Glomerular visceral epithelial cell (primary cell): ENCODE measurements around the gene NLRC5.

Experiments
- DNase-seq: peaks from one replicate; pipeline ENCODE4 v3.0.0-alpha.2; 2016; ENCODE audit errors: extremely low spot score

The NLRC5 gene

DNA sequence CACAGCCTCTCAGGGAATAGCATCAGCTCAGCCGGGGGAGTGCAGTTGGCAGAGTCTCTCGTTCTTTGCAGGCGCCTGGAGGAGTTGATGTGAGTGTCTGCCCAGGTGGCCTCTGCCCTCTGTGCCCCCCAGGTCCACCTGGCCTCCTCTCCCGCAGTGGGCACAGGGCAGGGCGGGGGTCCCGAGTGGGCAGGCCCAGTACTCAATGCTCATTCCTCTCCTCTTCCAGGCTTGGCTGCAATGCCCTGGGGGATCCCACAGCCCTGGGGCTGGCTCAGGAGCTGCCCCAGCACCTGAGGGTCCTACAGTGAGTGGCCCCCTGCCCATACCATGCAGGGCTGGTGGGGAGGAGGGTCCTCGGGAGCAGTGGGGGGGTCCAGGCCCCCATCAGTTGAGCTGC lies 88.4 kb downstream of the NLRC5 start:
- DNase-seq = no peak

DNA sequence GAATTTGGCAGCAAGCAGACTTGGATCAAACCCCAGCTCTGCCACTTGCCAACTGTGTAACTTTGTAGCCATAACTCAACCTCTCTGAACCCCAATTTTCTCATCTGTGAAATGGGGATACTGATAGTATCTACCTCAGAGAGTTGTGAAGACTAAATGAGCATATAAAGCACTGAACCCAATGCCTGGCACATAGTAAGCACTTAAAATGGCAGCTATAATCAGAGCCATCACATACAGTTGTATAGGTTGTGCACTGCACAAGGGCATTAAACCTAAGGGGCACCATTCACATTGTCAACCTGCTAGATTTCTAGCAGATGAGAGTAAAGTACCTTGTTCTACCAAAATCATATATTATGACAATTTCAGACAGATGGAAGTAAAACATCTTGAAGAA lies 92.4 kb downstream of the NLRC5 start:
- no peak for DNase-seq

DNA sequence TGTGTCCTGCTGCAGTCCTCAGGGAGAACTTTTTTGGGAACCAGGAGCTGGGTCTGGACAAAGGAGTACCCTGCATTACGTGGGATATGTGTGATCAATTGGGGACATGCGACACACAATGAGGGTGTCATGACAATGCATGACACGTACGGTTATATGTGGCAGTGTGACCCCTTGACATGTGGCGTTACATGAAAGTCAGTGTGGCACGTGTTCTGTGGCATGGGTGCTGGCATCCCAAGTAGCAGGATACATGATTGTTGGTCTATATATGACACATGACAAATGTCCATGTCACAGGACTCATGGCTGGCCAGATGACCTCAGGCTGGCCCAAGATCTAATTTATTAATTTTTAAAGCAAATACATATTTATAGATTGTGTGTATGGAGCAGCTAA lies 93.3 kb downstream of the NLRC5 start:
- no peak for DNase-seq

DNA sequence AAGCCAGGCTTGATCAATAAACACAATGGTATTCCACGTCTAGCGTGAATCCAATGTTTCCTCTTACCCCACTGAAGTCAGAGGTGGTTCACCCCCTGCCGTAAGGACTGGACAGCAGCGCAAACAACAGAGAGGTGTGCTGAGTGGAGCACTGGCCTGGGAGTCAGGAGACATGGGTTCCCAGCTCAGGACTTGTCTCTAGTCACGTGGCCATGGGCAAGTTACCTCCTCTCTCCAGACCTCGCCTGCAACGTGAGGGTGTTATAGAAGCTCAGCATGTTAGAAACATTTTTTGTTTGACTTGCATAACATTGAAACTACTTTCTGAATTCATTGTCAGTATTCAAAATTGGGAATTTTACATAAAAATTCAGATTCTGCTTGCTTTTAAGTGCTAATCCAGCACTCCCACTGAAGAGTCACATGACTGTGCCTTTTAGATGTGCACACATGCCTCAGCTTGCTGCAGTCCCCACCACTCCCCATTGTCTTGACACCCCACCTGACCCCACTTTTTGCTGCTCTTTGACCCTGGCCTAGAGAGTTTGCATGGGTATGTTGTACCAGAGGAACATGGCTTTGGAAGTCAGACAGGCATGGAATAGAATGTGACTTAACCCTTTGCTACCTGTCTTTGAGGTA lies 94.2 kb downstream of the NLRC5 start:
- DNase-seq = no peak

DNA sequence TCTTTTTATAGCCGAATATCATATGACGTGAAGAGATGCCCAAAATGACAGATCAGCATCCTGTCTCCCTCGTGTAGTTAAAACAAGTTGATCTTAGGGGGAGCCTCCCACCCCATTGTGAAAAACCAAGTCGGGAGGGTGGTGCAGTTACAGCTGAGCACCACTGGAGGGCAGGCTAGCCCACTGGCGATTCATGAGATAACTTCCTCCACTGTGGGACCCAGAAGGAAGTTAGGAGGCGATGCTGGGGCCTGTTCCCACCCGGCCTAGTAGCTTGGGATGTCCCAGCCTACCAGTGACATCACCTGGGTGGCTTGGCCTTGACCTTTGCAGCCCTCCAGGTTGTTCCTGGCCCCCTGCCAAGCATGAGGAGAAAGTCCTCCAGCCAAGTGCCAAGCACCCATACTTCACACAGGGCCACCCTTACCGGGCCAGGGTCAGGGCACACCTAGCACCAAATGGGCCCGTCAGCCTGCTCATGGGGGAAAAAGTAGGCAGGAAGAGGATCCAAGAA lies 95.0 kb downstream of the NLRC5 start:
- DNase-seq = peak; percentile 69

DNA sequence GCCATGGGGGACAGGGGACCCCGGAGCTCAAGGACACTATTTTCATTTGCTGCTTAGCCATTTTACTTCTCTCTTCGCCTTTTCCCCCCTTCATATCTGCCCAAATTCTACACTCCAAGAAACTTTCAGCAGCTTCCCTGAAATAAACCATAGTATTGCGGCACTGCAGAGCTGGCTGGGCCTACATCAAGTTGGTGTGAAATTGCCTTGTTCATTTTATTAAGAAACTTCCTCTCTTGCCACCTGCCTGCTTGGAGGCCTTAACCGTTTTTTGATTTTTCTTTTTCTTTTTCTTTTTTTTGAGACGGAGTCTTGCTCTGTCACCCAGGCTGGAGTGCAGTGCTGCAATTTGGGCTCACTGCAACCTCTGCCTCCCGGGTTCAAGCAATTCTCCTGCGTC lies 95.6 kb downstream of the NLRC5 start:
- DNase-seq = no peak

DNA sequence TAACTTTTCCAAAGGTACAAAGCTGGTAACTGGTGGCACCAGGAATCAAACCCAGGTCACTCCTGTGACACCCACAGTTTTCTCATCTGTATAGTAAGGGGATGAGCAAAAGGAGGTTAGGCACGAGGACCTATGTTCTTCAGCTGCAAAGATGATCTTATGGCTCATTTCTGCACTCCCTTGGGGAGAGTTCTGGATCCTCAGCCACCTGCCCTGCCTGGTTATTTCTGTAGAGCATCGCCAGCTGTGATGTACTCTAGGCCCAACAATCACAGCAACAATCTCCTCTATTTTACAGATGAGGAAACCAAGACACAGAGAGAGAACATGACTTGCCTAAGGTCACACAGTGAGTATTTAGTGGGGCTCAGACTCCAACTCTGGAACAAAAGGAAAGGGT lies 97.6 kb downstream of the NLRC5 start:
- DNase-seq = no peak

DNA sequence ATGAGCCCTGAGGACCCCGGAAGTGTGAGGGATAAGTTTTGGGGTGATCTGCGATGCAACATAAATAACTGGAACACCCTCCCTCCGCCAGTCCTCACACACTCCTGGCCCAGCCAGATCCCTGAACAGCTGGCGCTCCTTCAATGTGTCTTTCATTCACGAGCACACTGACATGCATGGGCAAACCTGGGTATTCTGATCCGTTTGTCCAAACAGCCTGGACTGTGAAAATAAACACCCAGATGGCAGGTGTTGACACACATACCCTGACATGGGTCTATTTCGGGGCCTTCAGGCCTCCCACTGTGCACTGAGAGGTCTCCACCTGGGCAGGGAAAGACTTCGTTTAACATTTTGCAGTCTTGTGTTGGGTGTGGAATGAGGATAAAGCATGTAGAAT lies 100.0 kb downstream of the NLRC5 start:
- no peak for DNase-seq

DNA sequence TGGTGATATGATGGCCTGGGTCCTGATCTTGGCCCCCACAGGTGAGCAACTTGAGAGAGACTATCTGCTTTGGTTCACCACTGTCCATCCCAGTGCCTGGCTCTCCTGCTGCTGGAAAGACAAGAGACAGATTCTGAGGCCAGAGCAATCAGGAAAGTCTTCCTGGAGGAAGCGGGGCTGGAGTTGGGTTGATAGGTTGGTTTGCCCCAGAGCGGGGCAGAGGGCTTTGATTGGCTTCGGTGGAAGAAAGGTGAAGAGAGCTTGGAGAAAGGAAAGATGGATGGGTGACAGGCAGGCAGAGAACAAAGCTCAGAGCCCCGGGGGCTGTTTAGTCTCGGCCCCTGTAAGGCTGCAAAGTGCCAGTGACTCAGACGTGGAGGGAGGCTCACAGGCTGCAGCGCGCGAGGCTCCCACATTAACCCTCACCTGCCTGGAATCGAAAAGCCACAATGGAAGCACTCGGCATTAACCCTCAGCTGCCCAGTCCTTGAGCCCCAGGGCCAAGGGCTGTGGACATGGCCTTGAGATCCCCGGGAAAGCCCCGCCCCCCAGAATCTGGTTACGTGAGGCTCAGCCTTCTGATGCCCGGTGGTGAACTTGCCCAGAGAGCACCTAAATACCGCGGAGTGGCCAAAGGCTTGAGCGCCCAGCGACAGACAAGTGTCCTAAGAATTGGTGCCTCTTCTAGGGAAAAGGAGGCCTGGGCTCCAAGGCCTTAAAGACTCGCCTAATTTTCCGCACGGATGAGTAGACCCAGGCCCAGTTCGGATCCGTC lies 102.0 kb downstream of the NLRC5 start:
- DNase-seq = peak; percentile 68

DNA sequence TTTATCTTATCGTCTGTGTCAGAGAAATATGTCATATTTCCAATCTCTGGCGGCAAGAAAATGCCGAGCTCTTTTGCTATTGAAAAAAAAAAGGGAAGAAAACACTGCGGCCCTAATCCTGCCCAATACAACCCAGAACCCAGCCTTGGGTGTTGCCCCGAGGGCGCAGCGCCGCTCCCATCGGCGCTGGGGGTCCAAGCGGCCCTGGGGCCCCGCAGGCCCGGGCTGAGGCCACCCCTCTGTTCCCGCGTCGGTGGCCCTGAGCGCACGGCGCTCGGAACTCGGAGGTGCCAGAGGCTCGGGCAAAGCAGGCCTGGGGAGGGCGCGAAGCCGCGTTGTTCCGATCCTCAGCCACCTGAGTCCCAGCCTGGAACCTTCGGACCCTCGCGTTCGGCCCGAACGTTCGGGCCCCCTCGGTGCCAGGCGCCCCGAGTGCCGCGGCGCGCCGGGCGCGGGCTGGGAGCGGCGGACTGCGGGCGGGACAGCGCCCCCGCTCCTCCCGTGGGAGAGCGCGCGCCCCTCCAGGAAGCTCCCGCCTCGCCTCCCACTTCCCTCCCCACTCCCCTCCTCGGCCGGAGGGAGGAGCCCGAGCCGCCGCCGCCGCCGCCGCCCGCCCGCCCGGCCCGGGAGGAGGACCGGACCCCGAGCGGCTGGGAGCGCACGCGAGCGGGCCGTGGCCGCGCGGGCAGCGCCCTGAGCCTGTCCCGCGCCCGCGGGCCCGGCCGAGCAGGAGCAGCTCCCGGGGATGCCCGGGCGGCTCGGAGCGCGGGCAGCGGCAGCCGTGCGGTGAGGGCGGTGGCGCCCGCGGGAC lies 102.8 kb downstream of the NLRC5 start, which contains the start of gene CPNE2:
TSS of gene CPNE2 (plus strand) at position 609 of the 811 bp plus-strand sequence. CDS start 18,160 bp downstream, outside the sequence.
- peak; percentile 60 for DNase-seq

DNA sequence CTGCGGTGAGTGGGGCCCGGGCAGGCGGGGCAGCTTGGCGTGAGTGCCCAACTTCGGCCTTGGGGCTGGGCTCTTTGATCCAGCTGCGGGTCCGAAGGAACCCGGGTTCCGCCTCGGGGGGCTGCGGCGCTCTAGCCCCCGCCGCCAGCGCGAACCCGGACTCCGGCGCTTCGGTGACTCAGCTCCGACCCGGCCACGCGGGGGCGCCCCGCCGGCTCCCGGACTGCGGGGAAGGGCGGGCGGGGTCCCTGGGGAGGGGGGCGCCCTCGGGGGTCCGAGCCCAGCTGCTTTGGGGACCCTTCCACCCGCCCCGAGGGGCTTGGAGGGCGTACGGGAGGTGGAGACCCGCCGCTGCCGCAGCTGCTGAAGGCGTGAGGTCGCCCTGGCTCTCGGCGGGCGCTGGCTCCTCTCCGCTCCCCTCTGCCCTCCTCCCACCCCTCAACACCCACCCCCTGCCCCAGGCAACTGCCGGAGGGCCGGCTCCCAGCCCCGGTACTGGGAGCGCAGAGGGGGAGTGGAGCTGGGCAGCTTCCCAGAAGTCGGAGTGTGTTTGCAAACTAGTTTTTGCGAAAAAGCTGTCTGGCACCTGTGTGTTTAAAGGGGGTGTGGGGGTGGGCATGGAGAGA lies 103.5 kb downstream of the NLRC5 start:
- DNase-seq = peak; percentile 36

DNA sequence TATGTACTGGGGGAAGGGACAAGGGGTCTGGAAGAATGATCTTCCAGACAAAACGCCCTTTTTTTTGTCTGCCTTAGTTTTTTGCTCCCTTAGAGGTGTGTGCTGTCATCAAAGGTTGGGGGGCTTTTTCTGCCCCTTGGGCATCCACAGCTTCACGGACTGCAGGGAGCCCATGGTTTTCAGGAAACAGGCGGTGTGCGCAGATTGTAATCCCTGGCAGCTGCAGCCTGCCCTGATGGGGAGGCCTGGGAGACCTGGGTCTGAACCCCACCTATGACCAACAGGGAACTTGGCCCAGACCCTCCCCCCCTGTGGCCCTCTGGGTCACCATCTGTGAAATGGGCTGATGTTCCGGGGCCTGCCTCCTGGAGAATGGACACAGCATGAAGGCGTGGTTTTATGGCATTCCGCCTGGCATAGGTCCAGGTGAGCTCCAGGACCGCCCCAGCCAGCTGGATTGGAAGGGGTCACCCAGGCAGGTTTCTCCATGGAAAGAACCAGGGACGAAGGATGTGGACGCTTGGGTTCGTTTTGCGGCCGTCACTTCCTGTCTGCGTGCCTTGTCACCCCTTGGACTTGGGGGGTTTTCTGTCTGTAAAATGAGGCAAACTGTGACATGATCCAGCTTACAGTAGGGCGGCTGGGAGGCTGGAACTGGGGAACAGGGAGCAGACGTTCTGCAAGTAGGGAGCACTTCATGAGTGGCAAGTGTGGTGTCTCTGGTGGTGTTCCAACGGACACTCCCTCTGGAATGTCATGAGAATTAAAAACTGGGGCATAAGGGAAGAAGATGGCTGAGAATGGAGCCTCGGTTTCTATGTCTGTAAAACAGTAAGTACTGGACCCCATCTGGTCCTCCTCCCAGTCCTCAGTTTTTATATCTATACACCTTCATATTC lies 104.6 kb downstream of the NLRC5 start:
- no peak for DNase-seq

DNA sequence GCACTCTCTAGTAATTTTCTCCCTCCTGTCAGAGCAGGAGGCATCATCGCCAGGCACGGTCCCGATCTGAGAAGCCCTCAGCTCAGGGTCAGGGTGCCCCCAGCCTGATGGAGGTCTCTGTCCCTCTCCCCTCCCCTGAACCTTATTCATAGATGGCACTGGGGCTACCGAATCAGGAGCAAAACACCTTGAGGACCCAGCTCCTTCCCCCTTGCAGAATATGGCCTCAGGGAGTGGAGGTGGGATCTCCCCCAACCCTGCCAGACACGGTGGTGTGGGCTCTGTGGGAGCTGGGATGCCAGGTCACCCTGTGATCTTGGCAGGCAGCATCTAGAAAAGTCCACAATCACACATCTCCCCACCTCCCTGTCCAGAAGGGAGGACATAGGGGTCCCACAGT lies 105.6 kb downstream of the NLRC5 start:
- no peak for DNase-seq

DNA sequence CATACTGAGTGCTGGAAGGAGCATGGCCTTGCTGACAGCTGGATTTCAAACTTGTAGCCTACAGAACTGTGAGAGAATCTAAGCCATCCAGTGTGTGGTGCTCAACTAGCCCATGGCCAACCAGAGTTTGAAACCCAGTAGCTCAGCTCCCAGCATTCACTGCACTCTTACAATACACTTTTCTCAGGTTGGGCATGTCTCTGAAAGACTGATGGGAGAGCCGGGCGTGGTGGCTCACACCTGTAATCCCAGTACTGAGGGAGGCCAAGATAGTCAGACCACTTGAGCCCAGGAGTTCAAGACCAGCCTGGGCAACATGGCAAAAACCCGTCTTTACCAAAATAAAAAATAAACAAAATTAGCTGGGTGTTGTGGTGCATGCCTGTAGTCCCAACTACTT lies 106.8 kb downstream of the NLRC5 start:
- no peak for DNase-seq

DNA sequence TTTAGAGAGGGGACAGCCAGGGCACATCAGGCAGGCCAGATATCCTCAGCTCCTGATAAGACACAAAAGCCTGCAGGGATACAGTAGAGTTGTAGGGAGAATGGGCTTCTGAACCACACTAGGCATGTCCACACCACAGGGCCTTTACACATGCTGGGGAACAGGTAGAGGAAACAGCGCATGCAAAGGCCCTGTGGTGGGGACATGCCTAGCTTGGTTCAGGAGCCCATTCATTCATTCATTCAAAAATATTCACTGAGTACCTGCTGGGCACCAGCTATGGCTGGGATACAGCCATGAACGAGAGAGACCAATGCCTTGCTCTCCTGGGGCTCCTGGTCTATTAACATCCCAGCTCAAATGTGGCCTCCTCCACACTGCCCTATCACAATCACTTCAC lies 107.4 kb downstream of the NLRC5 start:
- DNase-seq = no peak

DNA sequence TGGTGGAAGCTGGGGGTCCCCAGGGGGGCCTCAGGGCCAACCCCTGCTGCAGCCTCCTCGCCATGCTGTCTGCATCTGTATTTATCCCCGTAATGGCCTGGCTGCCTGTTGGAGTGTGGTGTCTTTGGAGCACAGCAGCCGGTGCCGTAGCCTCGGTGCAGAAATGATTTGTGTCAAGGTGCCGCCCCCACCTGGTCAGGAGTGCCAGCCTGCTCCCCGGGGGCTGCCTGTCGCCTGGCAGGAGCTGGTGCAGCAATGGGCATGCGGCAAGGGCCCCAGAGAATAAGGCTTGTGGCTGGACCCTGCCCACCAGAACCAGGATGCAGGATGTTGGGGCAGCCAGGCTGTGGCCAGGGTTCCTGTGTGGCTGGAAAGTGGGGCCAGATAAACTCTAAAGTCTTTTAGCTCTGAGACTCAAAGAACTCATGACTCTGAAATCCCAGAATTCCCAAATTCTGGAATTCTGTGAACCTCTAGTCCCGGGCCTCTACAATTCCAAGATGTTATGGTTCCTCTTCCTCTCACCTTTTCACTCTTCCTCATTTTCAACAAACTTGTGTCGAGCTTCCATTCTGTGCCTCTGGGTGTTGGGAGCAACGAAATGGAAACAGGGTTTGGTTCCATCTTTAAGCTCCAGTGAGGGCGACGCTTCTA lies 109.0 kb downstream of the NLRC5 start:
- no peak for DNase-seq

DNA sequence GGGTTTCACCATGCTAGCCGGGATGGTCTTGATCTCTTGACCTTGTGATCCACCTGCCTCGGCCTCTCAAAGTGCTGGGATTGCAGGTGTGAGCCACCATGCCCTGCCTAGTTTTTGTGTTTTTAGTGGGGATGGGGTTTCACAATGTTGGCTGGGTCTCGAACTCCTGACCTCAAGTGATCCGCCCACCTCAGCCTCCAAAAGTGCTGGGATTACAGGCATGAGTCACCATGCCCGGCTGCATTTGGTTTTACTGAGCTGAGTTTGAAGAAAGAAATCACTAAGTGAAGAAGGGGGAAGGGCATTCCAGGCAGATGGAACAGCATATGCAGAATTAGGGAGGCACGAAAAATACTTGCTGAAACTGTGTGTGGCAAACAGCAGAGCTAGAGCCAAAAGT lies 110.6 kb downstream of the NLRC5 start:
- DNase-seq = peak; percentile 23

DNA sequence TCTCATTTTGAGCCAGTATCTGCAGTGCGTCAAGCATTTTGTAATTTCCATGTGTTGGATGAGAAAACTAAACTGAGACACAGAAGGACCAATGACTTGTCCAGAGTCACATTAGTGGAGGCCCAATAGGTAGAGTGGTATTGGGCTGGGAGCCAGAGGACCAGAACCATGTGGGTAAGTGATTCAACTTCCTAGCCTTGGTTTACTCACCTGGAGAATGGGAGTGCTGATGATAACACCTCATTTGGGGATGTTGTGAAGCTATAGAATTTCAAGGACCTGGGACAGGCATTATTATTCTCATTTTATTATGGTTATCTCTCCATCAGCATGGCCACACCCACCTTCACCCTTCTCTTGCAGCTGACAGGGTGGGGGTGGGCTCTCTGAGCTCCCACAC lies 111.1 kb downstream of the NLRC5 start:
- no peak for DNase-seq

DNA sequence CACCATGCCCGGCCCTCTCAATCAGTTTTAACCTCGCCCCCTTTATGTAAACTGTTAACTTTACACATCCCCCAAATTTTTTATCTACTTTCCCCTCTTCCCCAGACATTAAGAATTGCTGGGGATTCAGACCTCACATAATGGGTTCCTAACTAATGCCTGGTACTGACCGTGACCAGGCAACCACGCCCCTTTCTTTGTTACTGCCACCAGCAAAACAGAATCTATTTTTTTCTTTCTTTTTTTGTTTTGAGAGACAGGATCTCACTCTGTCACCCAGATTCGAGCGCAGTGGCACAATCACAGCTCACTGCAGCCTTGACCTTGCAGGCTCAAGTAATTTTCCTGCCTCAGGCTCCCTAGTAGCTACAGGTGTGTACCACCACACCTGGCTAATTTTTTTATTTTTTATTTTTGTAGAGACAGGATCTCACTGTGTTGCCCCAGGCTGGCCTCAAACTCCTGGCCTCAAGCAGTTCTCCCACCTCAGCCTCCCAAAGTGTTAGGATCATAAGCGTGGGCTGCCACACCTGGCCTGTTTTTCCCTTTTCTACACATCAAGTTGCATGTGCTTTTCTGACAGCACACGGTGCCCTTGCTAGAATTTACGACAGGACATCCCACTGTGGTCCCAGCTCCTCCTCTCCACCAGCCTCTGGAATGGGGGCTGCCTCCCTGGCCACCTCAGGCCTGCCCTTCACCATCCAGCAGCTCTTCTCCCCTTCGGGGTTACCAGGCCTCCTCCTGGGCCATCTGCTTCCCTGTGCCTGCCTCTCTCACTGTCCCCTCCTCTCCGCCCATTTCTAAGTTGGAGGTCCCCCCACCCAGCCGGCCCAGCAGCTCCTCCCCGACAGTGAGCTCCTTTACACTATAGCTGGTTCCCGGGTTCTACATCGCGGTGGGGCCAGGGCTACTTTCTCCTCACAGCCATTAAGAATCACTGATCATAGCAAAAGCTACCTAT lies 113.8 kb downstream of the NLRC5 start:
- DNase-seq = no peak
